Astrocyte (in vitro differentiated cells and primary cell): ENCODE measurements around the gene CCDC195.

ENCODE experiments used
- CTCF ChIP-seq: IDR thresholded peaks from 2 replicates; pipeline ENCODE4 v1.5.1; 2011; ENCODE audit warnings: low read depth, mild to moderate bottlenecking, inconsistent platforms, low read length, moderate library complexity; ENCODE audit not compliant: insufficient read depth
- EZH2 ChIP-seq: IDR thresholded peaks from 2 replicates; pipeline ENCODE4 v1.6.1; 2012; ENCODE audit warnings: mild to moderate bottlenecking, low read length, inconsistent platforms; ENCODE audit not compliant: insufficient read depth

- TF ChIP-seq CTCF, result no peak
- no peak for TF ChIP-seq EZH2
These were observed 4.8 kb downstream of the CCDC195 start for GRCh38 chr2:224711381-224711780.
